ENCODE results near the gene CCDC13. TPM values are rescaled to one million over a fixed set of nuclear protein-coding genes. Genes with fewer than 3 reads are reported as not detected.

The CCDC13 gene
- total RNA-seq, 4 donors from 2014 or later, result 4.0 to 7.7 (median 6.0) TPM

- no peaks in the 10 kb centered on the region for H3K9me3 ChIP-seq
- H3K36me3 ChIP-seq, result peaks cover 8 to 10% of the 10 kb centered on the region in 2 donors
- no peak for DNase-seq
- 72 to 79% methylated on average over 1 of the region's 1 CpG for WGBS, 2 donors
- H3K27ac ChIP-seq, result no peak overlapping the region
- H3K4me3 ChIP-seq (replicated peaks in 1 of 3), result no peak overlapping the region
- H3K4me1 ChIP-seq, result peaks cover 0 to 11% of the 10 kb centered on the region in 2 donors
- H3K27me3 ChIP-seq, result no peaks in the 10 kb centered on the region
- no peak for TF ChIP-seq POLR2A (IDR thresholded peaks at IDR 0.05)
- TF ChIP-seq CTCF (IDR thresholded peaks at IDR 0.05), result no peak
- intact Hi-C loops (cut with DNase I), result no loop called here
These were observed 13.2 kb upstream of the CCDC13 start for GRCh38 chr3:42786212-42786611.

DNA sequence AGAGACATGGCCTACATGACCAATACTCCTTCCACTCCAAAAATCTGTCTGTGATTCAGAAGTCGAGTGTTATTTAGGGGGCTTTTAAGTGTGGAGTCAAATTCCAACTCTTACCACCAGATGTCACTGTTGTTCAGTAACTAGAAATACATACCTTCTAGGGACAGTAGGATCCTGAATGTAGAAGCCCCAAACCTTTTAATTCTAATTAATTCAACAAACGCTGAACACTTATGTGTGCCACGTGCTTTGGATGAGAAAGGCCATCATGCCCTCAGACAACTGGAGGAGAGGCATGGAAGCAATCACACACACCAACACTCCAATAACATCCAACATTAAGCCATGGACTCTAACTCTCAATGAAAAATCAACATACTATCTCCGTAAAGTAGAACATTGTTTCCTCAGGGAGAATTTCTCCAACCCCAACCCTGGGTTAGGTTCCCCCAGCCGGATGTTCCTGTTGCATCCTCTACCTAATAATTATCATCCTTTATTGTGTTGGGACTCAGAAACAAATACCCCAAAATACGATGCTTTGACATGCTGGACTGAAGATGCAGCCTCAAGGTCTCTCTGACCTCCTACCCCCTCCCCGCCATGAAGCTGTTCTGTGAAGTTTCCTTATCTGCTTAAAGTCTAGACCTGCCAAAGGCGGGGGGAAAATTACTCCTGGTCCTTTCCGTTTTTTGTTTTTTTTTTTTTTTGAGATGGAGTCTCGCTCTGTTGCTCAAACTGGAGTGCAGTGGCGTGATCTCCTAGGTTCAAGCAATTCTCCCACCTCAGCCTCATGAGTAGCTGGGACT lies 8.0 kb upstream of the CCDC13 start:
- peak overlapping the region; percentile 66 to 88 (median 66) for H3K27ac ChIP-seq
- TF ChIP-seq CTCF (IDR thresholded peaks at IDR 0.05), result peak; percentile 64 to 92 (median 80)
- no peak for TF ChIP-seq POLR2A (IDR thresholded peaks at IDR 0.05)

GRCh38 chr3:42780398-42780797 lies 7.3 kb upstream of the CCDC13 start:
- H3K27ac ChIP-seq, result peak overlapping the region; percentile 66 to 88 (median 66)
- H3K36me3 ChIP-seq, result peaks cover 2 to 4% of the 10 kb centered on the region in 2 donors
- no peak for DNase-seq
- no peaks in the 10 kb centered on the region for H3K9me3 ChIP-seq
- 76 to 81% methylated on average over 3 of the region's 3 CpGs for WGBS, 2 donors
- no peak for TF ChIP-seq CTCF (IDR thresholded peaks at IDR 0.05)
- no peak for TF ChIP-seq POLR2A (IDR thresholded peaks at IDR 0.05)
- no peak overlapping the region for H3K4me3 ChIP-seq (replicated peaks in 1 of 3)
- intact Hi-C loops (cut with DNase I), result loop anchor here (5.0 kb wide), 2 partner anchors 57 to 102 kb away; no protein-coding TSS in a partner anchor
- no peaks in the 10 kb centered on the region for H3K27me3 ChIP-seq
- peaks cover 20 to 34% of the 10 kb centered on the region in 2 donors for H3K4me1 ChIP-seq

More for the DNA sequence above, 8.0 kb upstream of the CCDC13 start:
- Histone ChIP-seq H3K36me3 (peaks cover 7 to 10% of the 10 kb centered on the region in 2 donors), H3K4me3 (replicated peaks in 1 of 3) (no peak overlapping the region), H3K27me3 (no peaks in the 10 kb centered on the region), H3K4me1 (peaks cover 20 to 34% of the 10 kb centered on the region in 2 donors), H3K9me3 (no peaks in the 10 kb centered on the region)
- DNase-seq, result no peak
- 61 to 64% methylated on average over 11 of the region's 11 CpGs for WGBS, 2 donors
- intact Hi-C loops (cut with DNase I), result loop anchor here (5.0 kb wide), 2 partner anchors 56 to 101 kb away; no protein-coding TSS in a partner anchor

- Histone ChIP-seq H3K27ac (peak overlapping the region; percentile 61 to 88 (median 66)), H3K4me1 (peaks cover 22 to 33% of the 10 kb centered on the region in 2 donors), H3K4me3 (replicated peaks in 1 of 3) (no peak overlapping the region), H3K27me3 (no peaks in the 10 kb centered on the region), H3K36me3 (no peaks in the 10 kb centered on the region), H3K9me3 (no peaks in the 10 kb centered on the region)
- no peak for TF ChIP-seq POLR2A (IDR thresholded peaks at IDR 0.05)
- no peak for TF ChIP-seq CTCF (IDR thresholded peaks at IDR 0.05)
- intact Hi-C loops (cut with DNase I), result no loop called here
- WGBS, 2 donors, result 65 to 76% methylated on average over 2 of the region's 2 CpGs
- DNase-seq, result no peak
These were observed 5.6 kb upstream of the CCDC13 start for GRCh38 chr3:42778644-42779043.

GRCh38 chr3:42773409-42773751 lies 327 bp upstream of the CCDC13 start:
- Histone ChIP-seq H3K27me3 (no peaks in the 10 kb centered on the region), H3K27ac (peak overlapping the region; percentile 8 to 69 (median 43)), H3K36me3 (no peaks in the 10 kb centered on the region), H3K9me3 (no peaks in the 10 kb centered on the region), H3K4me1 (peaks cover 12 to 18% of the 10 kb centered on the region in 2 donors), H3K4me3 (replicated peaks in 1 of 3) (peak overlapping the region in 2 of 3 donors; percentile 28 to 34)
- 9 to 10% methylated on average over 6 of the region's 6 CpGs for WGBS, 2 donors
- intact Hi-C loops (cut with DNase I), result no loop called here
- TF ChIP-seq CTCF (IDR thresholded peaks at IDR 0.05), result no peak
- no peak for TF ChIP-seq POLR2A (IDR thresholded peaks at IDR 0.05)
- no peak for DNase-seq
